CMK (cell line): Measurements from ENCODE around the gene VCX2.
"Not testable (repeated sequence)": the region's sequence is repeated elsewhere in the genome, so short reads cannot be mapped to it uniquely, and the experiment has no call there.

Source experiments
- DNase-seq: peaks from one replicate; pipeline ENCODE4 v3.0.0-alpha.2; 2010; ENCODE audit warnings: low read depth

VCX2 gene

DNA sequence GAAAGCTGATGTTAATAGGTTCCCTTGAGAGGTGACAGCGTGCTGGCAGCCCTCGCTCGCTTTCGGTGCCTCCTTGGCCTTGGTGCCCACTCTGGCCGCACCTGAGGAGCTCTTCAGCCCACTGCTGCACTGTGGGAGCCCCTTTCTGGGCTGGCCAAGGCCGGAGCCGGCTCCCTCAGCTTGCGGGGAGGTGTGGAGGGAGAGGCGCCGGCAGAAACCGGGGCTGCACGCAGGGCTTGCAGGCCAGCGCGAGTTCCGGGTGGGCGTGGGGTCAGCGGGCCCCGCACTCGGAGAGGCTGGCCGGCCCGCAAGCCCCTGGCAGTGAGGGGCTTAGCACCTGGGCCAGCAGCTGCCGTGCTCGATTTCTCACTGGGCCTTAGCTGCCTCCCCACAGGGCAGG, 49.7 kb downstream of the VCX2 start:
- DNase-seq: not testable (repeated sequence)
